Immature natural killer cell (primary cell): Measurements from ENCODE around the gene SHISA6. TPM values are rescaled to one million over a fixed set of nuclear protein-coding genes. Genes with fewer than 3 reads are reported as not detected.
"Not testable (repeated sequence)": the region's sequence is repeated elsewhere in the genome, so short reads cannot be mapped to it uniquely, and the experiment has no call there.

Experiments used
- DNase-seq, 3 donors: peaks; one replicate each; pipeline ENCODE4 v3.0.0; 2022; ENCODE audit warnings: mixed read lengths in 1 of 3
- H3K27ac Mint-ChIP-seq, 6 donors: one replicate each; pipeline ENCODE4 v1.8.0; 2020; ENCODE audit warnings: mixed read lengths in 6 of 6, mild to moderate bottlenecking in 5 of 6, inconsistent platforms in 4 of 6, moderate library complexity in 3 of 6
- H3K27me3 Mint-ChIP-seq, 3 donors: one replicate each; pipeline ENCODE4 v1.8.0; 2020 to 2021; ENCODE audit warnings: low read depth in 3 of 3, mild to moderate bottlenecking in 3 of 3, mixed read lengths in 3 of 3, moderate library complexity in 3 of 3, inconsistent platforms in 1 of 3
- H3K36me3 Mint-ChIP-seq, 3 donors: one replicate each; pipeline ENCODE4 v1.8.0; 2020; ENCODE audit warnings: mixed read lengths in 3 of 3, inconsistent platforms in 2 of 3, mild to moderate bottlenecking in 2 of 3
- H3K4me1 Mint-ChIP-seq, 2 donors: one replicate each; pipeline ENCODE4 v1.8.0; 2020; ENCODE audit warnings: inconsistent platforms in 2 of 2, mild to moderate bottlenecking in 2 of 2, mixed read lengths in 2 of 2, moderate library complexity in 1 of 2
- H3K4me3 Mint-ChIP-seq, 5 donors: one replicate each; pipeline ENCODE4 v1.8.0; 2020; ENCODE audit warnings: mild to moderate bottlenecking in 5 of 5, mixed read lengths in 5 of 5, inconsistent platforms in 3 of 5, moderate library complexity in 3 of 5
- H3K9me3 Mint-ChIP-seq, 6 donors: one replicate each; pipeline ENCODE4 v1.8.0; 2020; ENCODE audit warnings: mild to moderate bottlenecking in 6 of 6, mixed read lengths in 6 of 6, inconsistent platforms in 4 of 6, moderate library complexity in 3 of 6
- polyA plus RNA-seq, 3 donors: library from polyadenylated mRNA; unstranded; fragments of 300-500 nt; fragmentation: Illumina TruSeq; gene quantifications; one replicate each; pipeline ENCODE4 v1.2.3, GENCODE V29; 2021

The SHISA6 gene
- polyA plus RNA-seq, 3 donors from 2014 or later = not detected

DNA sequence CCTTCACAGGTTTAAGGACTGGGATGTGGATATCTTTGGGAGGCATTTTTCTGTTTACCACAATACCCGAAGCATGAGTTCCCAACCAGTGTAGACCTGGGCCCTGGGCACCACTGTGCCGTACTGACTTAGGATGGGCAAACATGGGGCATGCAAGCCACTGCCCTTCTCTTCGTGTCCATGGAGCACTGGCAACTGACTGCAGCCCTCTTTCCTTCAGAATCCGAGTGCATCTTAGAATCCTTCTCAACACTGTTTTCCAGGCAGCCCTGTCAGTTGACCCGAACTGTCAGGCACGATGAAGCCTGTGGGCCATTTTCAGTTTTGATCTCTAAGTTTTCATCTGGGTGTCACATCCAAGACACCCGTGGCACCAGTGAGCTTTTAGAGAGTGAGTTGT is 59.2 kb downstream of the SHISA6 start:
- no peak for DNase-seq
- Mint-ChIP-seq H3K36me3 (no peaks in the 10 kb centered on the region), H3K4me1 (no peaks in the 10 kb centered on the region), H3K27ac (no peak overlapping the region), H3K9me3 (peaks cover 0 to 6% (median 0%) of the 10 kb centered on the region in 6 donors), H3K27me3 (peaks cover 0 to 3% (median 0%) of the 10 kb centered on the region in 3 donors), H3K4me3 (no peak overlapping the region)

- peaks cover 0 to 3% (median 0%) of the 10 kb centered on the region in 3 donors for H3K27me3 Mint-ChIP-seq
- no peak overlapping the region for H3K4me3 Mint-ChIP-seq
- DNase-seq = no peak
- no peaks in the 10 kb centered on the region for H3K4me1 Mint-ChIP-seq
- H3K9me3 Mint-ChIP-seq = peaks cover 0 to 6% (median 0%) of the 10 kb centered on the region in 6 donors
- H3K27ac Mint-ChIP-seq = no peak overlapping the region
- no peaks in the 10 kb centered on the region for H3K36me3 Mint-ChIP-seq
These were observed 59.7 kb downstream of the SHISA6 start for GRCh38 chr17:11300738-11301137.

- DNase-seq, H3K9me3 Mint-ChIP-seq, H3K4me1 Mint-ChIP-seq, H3K27me3 Mint-ChIP-seq, H3K36me3 Mint-ChIP-seq, H3K27ac Mint-ChIP-seq, H3K4me3 Mint-ChIP-seq: not testable (repeated sequence)
These were observed 60.9 kb downstream of the SHISA6 start for GRCh38 chr17:11301874-11302273.

GRCh38 chr17:11302401-11303186 is 61.6 kb downstream of the SHISA6 start:
- Mint-ChIP-seq H3K4me3 (no peak overlapping the region), H3K36me3 (no peaks in the 10 kb centered on the region), H3K27ac (no peak overlapping the region), H3K9me3 (peaks cover 0 to 9% (median 2%) of the 10 kb centered on the region in 6 donors), H3K4me1 (no peaks in the 10 kb centered on the region), H3K27me3 (peaks cover 0 to 2% (median 0%) of the 10 kb centered on the region in 3 donors)
- no peak for DNase-seq

- no peaks in the 10 kb centered on the region for H3K36me3 Mint-ChIP-seq
These were observed 62.9 kb downstream of the SHISA6 start for GRCh38 chr17:11303773-11304394.

DNA sequence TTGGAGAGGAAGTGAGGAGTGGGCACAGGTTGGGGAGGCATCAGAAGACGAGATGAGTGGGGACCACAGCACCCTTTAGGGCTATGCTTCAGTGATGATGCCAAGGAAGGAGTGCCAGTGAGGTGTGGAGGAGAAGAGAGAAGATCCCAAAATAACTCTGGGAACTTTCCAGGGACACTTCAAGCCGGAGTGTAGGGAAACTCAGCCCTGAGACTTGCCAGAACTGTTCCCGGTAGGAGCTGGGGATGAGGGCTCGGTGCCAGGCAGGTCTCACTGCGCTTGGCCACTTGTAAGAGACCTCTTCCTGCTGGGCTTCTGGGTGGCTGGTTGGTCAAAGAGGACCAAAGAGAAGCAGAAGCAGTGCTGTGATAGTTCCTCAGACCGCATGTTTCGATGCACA is 63.6 kb downstream of the SHISA6 start:
- peaks cover 0 to 9% (median 2%) of the 10 kb centered on the region in 6 donors for H3K9me3 Mint-ChIP-seq
- peaks cover 0 to 2% (median 0%) of the 10 kb centered on the region in 3 donors for H3K27me3 Mint-ChIP-seq
- no peaks in the 10 kb centered on the region for H3K4me1 Mint-ChIP-seq
- H3K27ac Mint-ChIP-seq = no peak overlapping the region
- H3K36me3 Mint-ChIP-seq = no peaks in the 10 kb centered on the region
- no peak for DNase-seq
- no peak overlapping the region for H3K4me3 Mint-ChIP-seq

More at GRCh38 chr17:11303773-11304394, 62.9 kb downstream of the SHISA6 start:
- no peak overlapping the region for H3K4me3 Mint-ChIP-seq
- peaks cover 0 to 9% (median 2%) of the 10 kb centered on the region in 6 donors for H3K9me3 Mint-ChIP-seq
- peaks cover 0 to 2% (median 0%) of the 10 kb centered on the region in 3 donors for H3K27me3 Mint-ChIP-seq
- H3K4me1 Mint-ChIP-seq = no peaks in the 10 kb centered on the region
- no peak for DNase-seq
- H3K27ac Mint-ChIP-seq = no peak overlapping the region

DNA sequence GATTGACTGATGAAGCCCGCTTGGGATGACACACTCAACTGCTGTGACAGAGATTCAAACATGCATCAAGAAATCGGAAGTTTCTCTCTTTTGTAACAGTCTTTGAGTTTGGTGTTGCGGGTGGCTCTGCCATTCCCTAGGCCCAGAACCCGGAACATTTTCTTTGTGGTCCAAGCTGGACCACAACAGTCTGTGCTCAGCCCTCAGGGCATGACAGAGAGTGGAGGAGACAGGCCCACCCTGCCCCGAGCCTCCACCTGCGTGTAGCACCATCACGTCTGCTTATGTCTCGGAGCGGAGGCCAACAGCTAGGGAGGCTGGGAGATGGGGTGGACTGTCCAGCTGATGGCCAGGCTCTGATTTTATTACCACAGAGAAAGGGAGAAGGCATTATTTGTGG is 64.5 kb downstream of the SHISA6 start:
- no peaks in the 10 kb centered on the region for H3K36me3 Mint-ChIP-seq
- no peaks in the 10 kb centered on the region for H3K4me1 Mint-ChIP-seq
- no peak for DNase-seq
- H3K9me3 Mint-ChIP-seq = peaks cover 0 to 9% (median 5%) of the 10 kb centered on the region in 6 donors
- H3K27ac Mint-ChIP-seq = no peak overlapping the region
- H3K4me3 Mint-ChIP-seq = no peak overlapping the region
- peaks cover 0 to 2% (median 0%) of the 10 kb centered on the region in 3 donors for H3K27me3 Mint-ChIP-seq

DNA sequence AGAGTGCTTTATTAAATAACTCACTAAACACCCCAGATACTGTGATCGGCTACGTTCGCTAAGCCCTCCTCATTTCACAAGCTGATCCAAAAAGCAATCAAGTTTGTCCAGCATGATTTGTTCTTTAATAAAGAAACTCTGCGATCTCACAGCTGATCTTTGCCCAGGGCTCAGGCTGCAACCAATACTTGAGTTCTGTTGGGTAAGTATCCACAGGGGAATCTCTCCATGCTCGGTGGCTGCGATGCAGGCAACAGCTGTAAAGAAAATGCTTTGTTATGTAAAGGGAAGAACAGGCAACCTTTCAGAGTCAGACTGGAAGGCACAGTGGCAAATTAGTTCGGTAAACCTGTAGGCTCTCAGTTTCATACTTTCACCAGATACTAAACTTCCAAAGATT is 67.5 kb downstream of the SHISA6 start:
- Mint-ChIP-seq H3K27me3 (peaks cover 0 to 2% (median 0%) of the 10 kb centered on the region in 3 donors), H3K36me3 (no peaks in the 10 kb centered on the region), H3K4me3 (no peak overlapping the region), H3K9me3 (peaks cover 0 to 9% (median 4%) of the 10 kb centered on the region in 6 donors), H3K27ac (no peak overlapping the region), H3K4me1 (no peaks in the 10 kb centered on the region)
- no peak for DNase-seq

GRCh38 chr17:11309033-11309432 is 68.0 kb downstream of the SHISA6 start:
- Mint-ChIP-seq H3K27ac (no peak overlapping the region), H3K4me3 (no peak overlapping the region), H3K4me1 (no peaks in the 10 kb centered on the region), H3K27me3 (peaks cover 0 to 3% (median 0%) of the 10 kb centered on the region in 3 donors), H3K36me3 (no peaks in the 10 kb centered on the region), H3K9me3 (peaks cover 0 to 9% (median 4%) of the 10 kb centered on the region in 6 donors)
- no peak for DNase-seq

- no peak for DNase-seq
- H3K27me3 Mint-ChIP-seq = peaks cover 0 to 3% (median 0%) of the 10 kb centered on the region in 3 donors
- H3K36me3 Mint-ChIP-seq = no peaks in the 10 kb centered on the region
- no peaks in the 10 kb centered on the region for H3K4me1 Mint-ChIP-seq
- no peak overlapping the region for H3K27ac Mint-ChIP-seq
- H3K9me3 Mint-ChIP-seq = peaks cover 0 to 9% (median 4%) of the 10 kb centered on the region in 6 donors
- H3K4me3 Mint-ChIP-seq = no peak overlapping the region
These were observed 68.8 kb downstream of the SHISA6 start for GRCh38 chr17:11309850-11310249.

- not testable (repeated sequence) for H3K9me3 Mint-ChIP-seq, H3K4me1 Mint-ChIP-seq, H3K36me3 Mint-ChIP-seq, H3K27me3 Mint-ChIP-seq, DNase-seq, H3K4me3 Mint-ChIP-seq, H3K27ac Mint-ChIP-seq
These were observed 75.4 kb downstream of the SHISA6 start for GRCh38 chr17:11316451-11316850.

DNA sequence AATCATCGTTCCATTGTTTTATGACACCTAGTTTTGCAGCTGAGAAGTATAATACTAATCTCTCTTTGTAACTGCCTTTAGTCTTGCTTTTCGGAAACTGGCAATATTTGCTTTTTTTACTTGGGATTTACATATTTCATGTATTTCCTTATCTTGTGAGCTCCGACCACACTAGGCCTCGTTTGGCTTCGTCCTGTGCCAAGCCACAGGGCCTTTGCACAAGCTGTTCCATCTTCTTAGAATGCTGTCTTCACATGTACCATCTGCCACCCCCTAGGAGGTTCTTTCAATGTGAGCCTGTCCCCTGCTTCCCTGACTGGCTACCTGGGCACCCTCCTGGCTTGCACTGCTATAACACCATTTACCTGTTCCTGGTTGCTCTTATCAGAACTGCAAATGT is 77.2 kb downstream of the SHISA6 start:
- no peak overlapping the region for H3K27ac Mint-ChIP-seq
- peaks cover 0 to 11% (median 9%) of the 10 kb centered on the region in 3 donors for H3K27me3 Mint-ChIP-seq
- DNase-seq = no peak
- H3K9me3 Mint-ChIP-seq = peaks cover 0 to 11% (median 4%) of the 10 kb centered on the region in 6 donors
- H3K36me3 Mint-ChIP-seq = no peaks in the 10 kb centered on the region
- no peak overlapping the region for H3K4me3 Mint-ChIP-seq
- H3K4me1 Mint-ChIP-seq = no peaks in the 10 kb centered on the region

DNA sequence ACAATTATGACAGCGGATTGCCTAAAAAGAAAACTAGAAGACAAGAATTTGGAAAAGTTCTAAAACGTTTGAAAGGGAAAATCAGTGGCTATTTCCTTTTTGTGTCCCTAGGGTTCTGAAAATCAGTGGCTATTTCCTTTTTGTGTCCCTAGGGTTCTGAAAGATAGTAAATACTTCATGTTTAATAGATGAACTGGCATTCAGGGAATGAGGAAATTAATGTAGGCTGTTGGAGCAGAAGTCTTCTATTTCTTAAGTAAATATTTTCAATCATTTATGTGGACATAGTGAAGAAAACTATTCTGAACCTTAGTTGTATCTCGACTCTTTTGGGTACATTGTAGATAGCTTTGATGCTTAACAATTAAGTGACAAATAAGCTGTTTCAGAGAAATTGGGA is 78.9 kb downstream of the SHISA6 start:
- no peaks in the 10 kb centered on the region for H3K4me1 Mint-ChIP-seq
- peaks cover 0 to 20% (median 7%) of the 10 kb centered on the region in 6 donors for H3K9me3 Mint-ChIP-seq
- no peak for DNase-seq
- no peak overlapping the region for H3K4me3 Mint-ChIP-seq
- H3K27ac Mint-ChIP-seq = no peak overlapping the region
- H3K36me3 Mint-ChIP-seq = no peaks in the 10 kb centered on the region
- peaks cover 0 to 9% (median 8%) of the 10 kb centered on the region in 3 donors for H3K27me3 Mint-ChIP-seq

- H3K36me3 Mint-ChIP-seq = no peaks in the 10 kb centered on the region
- H3K27ac Mint-ChIP-seq = no peak overlapping the region
- H3K4me1 Mint-ChIP-seq = no peaks in the 10 kb centered on the region
- no peak for DNase-seq
- peaks cover 0 to 26% (median 8%) of the 10 kb centered on the region in 6 donors for H3K9me3 Mint-ChIP-seq
- H3K27me3 Mint-ChIP-seq = peaks cover 2 to 5% (median 3%) of the 10 kb centered on the region in 3 donors
- H3K4me3 Mint-ChIP-seq = no peak overlapping the region
These were observed 83.0 kb downstream of the SHISA6 start for GRCh38 chr17:11324021-11324420.
